HG03565 (cell line): ENCODE data around the gene LDLRAP1.
"Not testable (repeated sequence)": the region's sequence is repeated elsewhere in the genome, so short reads cannot be mapped to it uniquely, and the experiment has no call there.

Source experiments
- ATAC-seq: cut with Tn5 transposase; IDR thresholded peaks from one replicate; pipeline ENCODE4 v1.9.1; 2021; ENCODE audit warnings: mild to moderate bottlenecking, moderate library complexity; ENCODE audit not compliant: unreplicated experiment

The LDLRAP1 gene

GRCh38 chr1:25543425-25544242 is at the start of gene LDLRAP1:
TSS of gene LDLRAP1 (plus strand) at chr1:25543606. CDS start at chr1:25543699, 93 bp downstream.
- peak; percentile 62 for ATAC-seq

GRCh38 chr1:25494952-25495351 is 48.5 kb upstream of the LDLRAP1 start:
- ATAC-seq = no peak

- ATAC-seq = no peak
Observed at GRCh38 chr1:25500694-25501093, 42.7 kb upstream of the LDLRAP1 start.

- ATAC-seq = no peak
Observed at GRCh38 chr1:25501235-25502058, 42.0 kb upstream of the LDLRAP1 start.

GRCh38 chr1:25502957-25503356 is 40.4 kb upstream of the LDLRAP1 start:
- ATAC-seq = no peak

- no peak for ATAC-seq
Observed at GRCh38 chr1:25503551-25504426, 39.6 kb upstream of the LDLRAP1 start.

GRCh38 chr1:25504706-25505595 is 38.5 kb upstream of the LDLRAP1 start:
- ATAC-seq = no peak

GRCh38 chr1:25505656-25506385 is 37.6 kb upstream of the LDLRAP1 start:
- ATAC-seq = no peak

- not testable (repeated sequence) for ATAC-seq
Observed at GRCh38 chr1:25506566-25507463, 36.6 kb upstream of the LDLRAP1 start.

- no peak for ATAC-seq
Observed at GRCh38 chr1:25513666-25514065, 29.7 kb upstream of the LDLRAP1 start.

- no peak for ATAC-seq
Observed at GRCh38 chr1:25515033-25515432, 28.4 kb upstream of the LDLRAP1 start.

GRCh38 chr1:25516686-25517085 is 26.7 kb upstream of the LDLRAP1 start:
- no peak for ATAC-seq

- ATAC-seq = no peak
Observed at GRCh38 chr1:25517476-25518394, 25.7 kb upstream of the LDLRAP1 start.

GRCh38 chr1:25519624-25520023 is 23.8 kb upstream of the LDLRAP1 start:
- ATAC-seq = no peak

GRCh38 chr1:25520446-25521061 is 22.9 kb upstream of the LDLRAP1 start:
- ATAC-seq = no peak

GRCh38 chr1:25522031-25522655 is 21.3 kb upstream of the LDLRAP1 start:
- no peak for ATAC-seq
